PC-9 (cell line): ENCODE data around the gene MAGIX. TPM values are rescaled to one million over a fixed set of nuclear protein-coding genes. Genes with fewer than 3 reads are reported as not detected.

ENCODE experiments used
- BruUV-seq: library from RNA; stranded (reverse); fragments of 400-500 nt; replicated peaks from 2 replicates; lab custom pipeline; 2021; lab: Mats Ljungman, UMichigan
- CTCF ChIA-PET: fragments of 300-600 bp; sonication (Branson Sonifier 250); formaldehyde crosslinking; loops from one replicate; lab custom pipeline; 2022; ENCODE audit warnings: antibody characterized with exemption; lab: Charles Lee
- POLR2A ChIA-PET: fragments of 300-600 bp; sonication (Branson Sonifier 250); formaldehyde crosslinking; loops from one replicate; lab custom pipeline; 2022; ENCODE audit warnings: antibody characterized with exemption; ENCODE audit not compliant: unreplicated experiment; lab: Charles Lee
- DNase-seq, 2 experiments: peaks; one replicate each; pipeline versions ENCODE4 v3.0.0 to v3.0.0-alpha.2; 2015 to 2022; ENCODE audit warnings: mixed read lengths in 1 of 2
- H2AFZ ChIP-seq: fragments of 200-600 bp; sonication (generic); 2 replicates; pipeline ENCODE4 v1.8.1; 2017; ENCODE audit warnings: antibody characterized with exemption
- H3F3A ChIP-seq: fragments of 200-600 bp; sonication (generic); 2 replicates; pipeline ENCODE4 v1.8.1; 2017; ENCODE audit warnings: antibody characterized with exemption, mild to moderate bottlenecking, low read depth; ENCODE audit not compliant: insufficient read depth
- H3K27ac ChIP-seq: fragments of 200-600 bp; sonication (generic); 2 replicates; pipeline ENCODE4 v1.6.1; 2016; ENCODE audit warnings: mixed run types
- H3K27me3 ChIP-seq: fragments of 200-600 bp; sonication (generic); 2 replicates; pipeline ENCODE4 v1.6.1; 2016; ENCODE audit warnings: low read depth, mixed run types; ENCODE audit not compliant: insufficient read depth
- H3K36me3 ChIP-seq: fragments of 200-600 bp; sonication (generic); 2 replicates; pipeline ENCODE4 v1.6.1; 2016; ENCODE audit warnings: low read depth, mixed run types
- H3K4me1 ChIP-seq: fragments of 200-600 bp; sonication (generic); replicated peaks from 2 replicates; pipeline ENCODE4 v1.6.1; 2016; ENCODE audit warnings: mixed run types; ENCODE audit not compliant: insufficient read depth
- H3K4me2 ChIP-seq: fragments of 200-600 bp; sonication (generic); 2 replicates; pipeline ENCODE4 v1.6.1; 2017; ENCODE audit warnings: mixed run types
- H3K4me3 ChIP-seq: fragments of 200-600 bp; sonication (generic); 2 replicates; pipeline ENCODE4 v1.6.1; 2016; ENCODE audit warnings: mixed run types
- H3K79me2 ChIP-seq: fragments of 200-600 bp; sonication (generic); 2 replicates; pipeline ENCODE4 v1.6.1; 2017; ENCODE audit warnings: low read depth, mixed run types
- H3K9me2 ChIP-seq: fragments of 200-600 bp; sonication (generic); 2 replicates; pipeline ENCODE4 v1.8.1; 2017; ENCODE audit warnings: mild to moderate bottlenecking; ENCODE audit not compliant: insufficient read depth
- H3K9me3 ChIP-seq: fragments of 200-600 bp; sonication (generic); 2 replicates; pipeline ENCODE4 v1.8.1; 2016; ENCODE audit warnings: low read depth; ENCODE audit not compliant: insufficient read depth
- H4K20me1 ChIP-seq: fragments of 200-600 bp; sonication (generic); 2 replicates; pipeline ENCODE4 v1.8.1; 2017; ENCODE audit not compliant: insufficient read depth
- CTCF ChIP-seq: fragments of 200-600 bp; sonication (generic); conservative IDR thresholded peaks from 2 replicates; pipeline ENCODE4 v1.6.1; 2017; ENCODE audit warnings: mixed run types, antibody characterized with exemption, mild to moderate bottlenecking, moderate library complexity
- EZH2 ChIP-seq: fragments of 200-600 bp; sonication (generic); IDR thresholded peaks from 2 replicates; pipeline ENCODE4 v1.8.0; 2017; ENCODE audit warnings: antibody characterized with exemption, low read depth
- intact Hi-C: fragments of 100-400 bp; cut with micrococcal nuclease; formaldehyde crosslinking; loops from one replicate; pipeline ENCODE4 v1.10.0; 2022; ENCODE audit not compliant: unreplicated experiment
- total RNA-seq: library from RNA; stranded (reverse); gene quantifications from 2 replicates; pipeline ENCODE4 v1.2.3, GENCODE V29; 2021

MAGIX gene
- total RNA-seq, 1 experiment from 2014 or later = 1.8 TPM

GRCh38 chrX:49155243-49155899 lies 7.2 kb upstream of the MAGIX start:
- POLR2A ChIA-PET = interaction anchor here (0.8 kb wide), 1 partner anchor 17 kb away, joined by 3 read pairs; no protein-coding TSS in a partner anchor
- no peaks in the 10 kb centered on the region for H3K79me2 ChIP-seq

GRCh38 chrX:49155900-49156837 lies 6.4 kb upstream of the MAGIX start:
- Histone ChIP-seq H2AFZ (peak overlapping the region; percentile 66; the same call in 1 of the 2 replicates), H3K4me3 (peak overlapping the region; percentile 56; the same call in 1 of the 2 replicates), H3K4me2 (peak overlapping the region; percentile 70), H3K9me2 (no peaks in the 10 kb centered on the region), H3K36me3 (no peaks in the 10 kb centered on the region), H3F3A (no peaks in the 10 kb centered on the region; the same call in 1 of the 2 replicates), H3K9me3 (no peaks in the 10 kb centered on the region), H3K4me1 (no peaks in the 10 kb centered on the region), H3K27ac (peak overlapping the region; percentile 84), H4K20me1 (no peaks in the 10 kb centered on the region), H3K79me2 (no peaks in the 10 kb centered on the region), H3K27me3 (no peaks in the 10 kb centered on the region)
- CTCF ChIA-PET = interaction anchor here (0.6 to 0.9 kb wide), 3 partner anchors 28 to 35 kb away, joined by 3 to 5 read pairs (median 3); partner anchors contain the start of gene GPKOW
- intact Hi-C loops = loop anchor here (1.0 kb wide), 1 partner anchor 113 kb away; the partner anchor contains the start of gene TFE3
- TF ChIP-seq EZH2 (no peak), CTCF (peak; percentile 60)
- peak; percentile 68 to 76 for DNase-seq
- POLR2A ChIA-PET = no interaction called here
- TSS peak; percentile 70 for BruUV-seq

More at GRCh38 chrX:49155243-49155899, 7.2 kb upstream of the MAGIX start:
- Histone ChIP-seq H3K27me3 (no peaks in the 10 kb centered on the region), H3F3A (no peaks in the 10 kb centered on the region; the same call in 1 of the 2 replicates), H3K27ac (peak overlapping the region; percentile 84), H3K4me2 (peak overlapping the region; percentile 70), H3K36me3 (no peaks in the 10 kb centered on the region), H3K9me3 (no peaks in the 10 kb centered on the region), H3K4me1 (no peaks in the 10 kb centered on the region), H4K20me1 (no peaks in the 10 kb centered on the region), H2AFZ (no peak overlapping the region), H3K9me2 (no peaks in the 10 kb centered on the region), H3K4me3 (peak overlapping the region; percentile 56; the same call in 1 of the 2 replicates)
- peak; percentile 37 to 51 for DNase-seq
- CTCF ChIA-PET = interaction anchor here (0.6 to 0.9 kb wide), 3 partner anchors 29 to 36 kb away, joined by 3 to 5 read pairs (median 3); partner anchors contain the start of gene GPKOW
- intact Hi-C loops = loop anchor here (1.0 kb wide), 1 partner anchor 112 kb away; the partner anchor contains the start of gene TFE3
- BruUV-seq = TSS peak; percentile 73
- TF ChIP-seq CTCF (no peak), EZH2 (no peak)

- Histone ChIP-seq H3K4me3 (no peak overlapping the region), H3K4me1 (no peaks in the 10 kb centered on the region), H3F3A (no peaks in the 10 kb centered on the region; the same call in 1 of the 2 replicates), H3K36me3 (no peaks in the 10 kb centered on the region), H3K27me3 (no peaks in the 10 kb centered on the region), H3K79me2 (no peaks in the 10 kb centered on the region), H2AFZ (no peak overlapping the region), H3K9me3 (no peaks in the 10 kb centered on the region), H3K27ac (no peak overlapping the region), H3K9me2 (no peaks in the 10 kb centered on the region), H3K4me2 (no peak overlapping the region), H4K20me1 (no peaks in the 10 kb centered on the region)
- DNase-seq = no peak
- ChIA-PET POLR2A (no interaction called here), CTCF (no interaction called here)
- intact Hi-C loops = no loop called here
- no peak for TF ChIP-seq CTCF
- TF ChIP-seq EZH2 = no peak
- BruUV-seq = no TSS peak
Observed at GRCh38 chrX:49157194-49157593, 5.4 kb upstream of the MAGIX start.
